ENCODE results near the gene ABCB9.

ABCB9 gene

GRCh38 chr12:122995503-122996187 is 29.4 kb upstream of the ABCB9 start:
- DNase-seq (ENCODE audit: low read depth in 1 of 2, low spot score in 1 of 2), result no peak

DNA sequence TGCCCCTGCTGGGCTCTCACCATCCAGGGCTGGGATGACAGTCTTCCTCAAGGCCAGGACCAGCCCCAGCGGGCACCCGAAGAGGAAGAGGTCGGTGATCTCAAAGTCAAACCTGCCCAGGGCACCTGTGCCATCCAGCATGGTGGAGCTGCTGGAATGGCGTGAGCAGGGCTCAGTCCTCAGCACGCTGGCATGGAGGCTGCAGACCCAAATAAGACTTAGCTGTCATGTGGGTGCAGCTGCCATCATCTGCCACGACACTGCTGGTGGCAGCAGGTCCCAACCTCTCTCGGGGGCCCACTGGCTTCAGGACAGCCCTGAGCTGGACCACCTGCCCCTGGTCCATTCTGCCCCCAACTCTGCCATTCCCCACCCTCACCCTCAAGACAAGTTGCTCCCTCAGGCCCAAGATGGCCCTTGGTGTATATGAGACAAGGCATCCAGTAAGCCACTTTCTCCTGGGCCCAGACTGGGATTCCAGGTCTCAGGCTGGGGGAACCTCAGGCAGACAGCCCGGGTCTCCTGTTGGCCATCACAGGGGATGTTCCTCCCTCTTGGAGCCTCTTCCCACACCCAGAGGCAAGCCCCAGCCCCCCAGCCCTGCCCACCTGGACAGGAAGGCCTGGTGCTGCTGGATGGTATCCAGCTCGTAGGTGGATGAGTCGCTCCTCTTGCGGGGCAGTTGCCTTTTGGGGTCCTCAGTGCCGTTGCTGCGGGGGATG is 28.7 kb upstream of the ABCB9 start:
- DNase-seq (ENCODE audit: low read depth in 1 of 2, low spot score in 1 of 2), result no peak

DNA sequence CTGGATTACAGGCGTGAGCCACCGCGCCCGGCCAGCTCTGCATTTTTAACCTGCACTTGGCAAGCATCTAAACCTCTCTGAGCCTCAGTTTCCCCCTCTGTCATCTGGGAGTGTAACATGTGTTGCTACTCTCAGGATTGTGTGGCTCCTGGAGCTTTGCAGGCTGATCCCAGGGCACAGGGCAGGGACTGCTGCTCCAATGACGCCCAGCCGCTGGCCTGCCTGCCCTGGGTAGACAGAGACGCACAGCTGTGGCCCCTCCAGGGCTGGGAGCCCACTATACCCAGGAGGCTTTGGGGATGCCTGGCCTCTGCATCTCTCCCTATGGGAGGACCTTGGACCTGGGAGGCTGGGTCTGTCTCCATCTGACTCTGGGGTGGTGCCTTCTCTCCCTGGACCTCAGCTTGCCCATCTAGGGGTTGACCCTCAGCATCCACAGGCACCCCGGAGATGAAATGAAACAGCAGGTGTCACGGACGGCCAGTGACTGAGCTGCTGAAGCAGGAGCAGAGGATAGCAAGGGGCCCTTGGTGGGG is 27.9 kb upstream of the ABCB9 start:
- no peak for DNase-seq (ENCODE audit: low read depth in 1 of 2, low spot score in 1 of 2)

DNA sequence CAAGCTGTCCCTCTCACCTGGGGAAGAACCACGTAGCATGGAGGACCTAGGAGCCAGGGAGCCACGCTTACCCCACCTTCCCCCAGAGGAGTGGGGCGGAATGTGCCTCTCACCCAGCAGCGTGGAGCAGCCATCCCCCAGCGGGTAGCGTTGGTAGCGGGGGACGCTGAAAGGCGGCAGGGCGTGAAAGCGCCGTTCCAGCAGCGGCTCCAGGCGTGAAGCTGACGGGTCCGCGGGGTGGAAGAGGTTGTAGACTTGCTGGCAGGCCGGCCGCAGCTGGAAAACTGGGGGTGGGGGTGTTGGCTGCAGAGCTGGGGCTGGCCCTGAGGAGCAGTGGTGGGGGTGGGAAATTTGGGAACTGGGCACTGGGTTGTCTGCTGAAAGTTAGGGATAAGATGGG is 26.1 kb upstream of the ABCB9 start:
- DNase-seq (ENCODE audit: low read depth in 1 of 2, low spot score in 1 of 2), result no peak

- DNase-seq (ENCODE audit: low read depth in 1 of 2, low spot score in 1 of 2), result no peak
Measured at GRCh38 chr12:122991623-122992275, 25.5 kb upstream of the ABCB9 start.

DNA sequence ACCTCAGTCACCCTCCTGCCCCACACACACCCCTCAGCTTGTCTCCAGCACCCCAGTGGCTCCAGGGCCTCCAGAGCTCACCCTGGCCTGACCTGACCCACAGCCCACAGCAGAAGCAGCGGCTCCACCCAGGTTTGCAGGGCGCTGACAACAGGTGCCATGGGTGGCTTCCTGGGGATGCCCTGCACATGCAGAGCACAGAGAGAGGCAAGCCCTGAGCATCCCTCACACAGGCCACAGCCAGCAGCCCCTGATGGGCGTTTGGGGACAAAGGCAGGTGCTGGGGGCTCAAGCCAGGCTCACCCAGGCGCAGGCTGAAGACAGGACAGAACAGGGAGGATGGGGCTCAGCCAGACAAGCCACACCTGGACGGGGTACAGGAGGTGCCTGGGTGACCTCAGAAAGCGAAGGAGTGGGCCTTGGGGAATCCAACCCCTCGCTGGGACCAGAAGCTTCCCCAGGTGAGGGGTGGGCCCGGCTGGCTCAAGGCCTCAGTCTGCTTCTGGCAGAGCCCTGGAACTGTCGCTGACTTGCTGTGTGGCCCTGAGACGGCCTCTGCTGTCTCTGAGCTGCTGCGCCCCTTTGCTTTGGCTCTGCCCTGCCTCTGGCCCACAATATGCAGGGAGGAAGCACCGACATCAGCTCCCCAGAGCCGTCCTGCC is 24.8 kb upstream of the ABCB9 start:
- DNase-seq (ENCODE audit: low read depth in 1 of 2, low spot score in 1 of 2), result no peak

DNA sequence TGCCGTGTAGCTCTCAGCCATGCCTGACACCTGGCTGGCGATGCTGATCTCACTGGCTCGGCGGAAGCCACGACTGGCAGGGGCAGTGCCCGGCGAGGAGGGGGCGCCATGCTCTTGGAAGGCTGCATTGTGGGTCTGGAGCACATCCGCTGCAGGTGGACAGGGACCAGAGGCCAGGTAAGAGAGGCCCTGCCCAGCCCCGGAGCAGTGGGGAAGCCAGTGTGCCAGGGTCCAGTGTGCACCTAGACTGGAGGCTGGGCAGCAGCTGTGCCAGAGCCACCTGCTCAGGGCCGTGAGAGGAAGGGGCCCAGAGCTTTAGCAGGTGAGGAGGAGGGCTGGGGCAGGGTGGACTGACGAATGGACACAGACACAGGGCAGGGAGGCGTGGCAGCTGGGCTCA is 24.3 kb upstream of the ABCB9 start:
- no peak for DNase-seq (ENCODE audit: low read depth in 1 of 2, low spot score in 1 of 2)

DNA sequence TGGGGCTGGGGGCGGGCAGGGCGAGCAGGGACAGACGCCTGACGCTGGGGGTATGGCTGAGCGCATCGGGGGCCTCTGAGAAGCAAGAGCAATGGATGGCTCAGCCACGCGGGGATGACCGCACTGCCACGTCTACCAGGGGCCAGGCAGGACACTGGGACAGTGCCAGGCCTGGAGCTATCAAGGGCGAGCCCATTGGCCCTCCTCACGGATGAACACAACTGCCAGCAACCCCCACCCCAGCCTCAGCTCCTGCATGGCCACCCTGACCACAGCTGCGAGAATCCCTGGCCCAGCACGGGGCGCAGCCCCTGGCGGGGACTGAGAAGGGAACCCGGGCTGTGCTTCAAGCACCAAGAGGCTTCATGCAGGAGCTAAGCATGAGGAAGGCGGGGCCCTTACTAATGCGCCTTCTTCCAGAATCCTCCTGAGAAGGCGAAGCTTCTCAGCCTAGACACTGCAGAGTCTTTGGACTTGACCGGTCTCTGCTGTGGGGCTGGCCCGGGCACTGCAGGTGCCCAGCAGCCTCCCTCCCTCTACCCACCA is 23.7 kb upstream of the ABCB9 start:
- DNase-seq (ENCODE audit: low read depth in 1 of 2, low spot score in 1 of 2), result no peak

GRCh38 chr12:122989225-122989839 is 23.1 kb upstream of the ABCB9 start:
- no peak for DNase-seq (ENCODE audit: low read depth in 1 of 2, low spot score in 1 of 2)

GRCh38 chr12:122988612-122989212 is 22.4 kb upstream of the ABCB9 start:
- no peak for DNase-seq (ENCODE audit: low read depth in 1 of 2, low spot score in 1 of 2)

DNA sequence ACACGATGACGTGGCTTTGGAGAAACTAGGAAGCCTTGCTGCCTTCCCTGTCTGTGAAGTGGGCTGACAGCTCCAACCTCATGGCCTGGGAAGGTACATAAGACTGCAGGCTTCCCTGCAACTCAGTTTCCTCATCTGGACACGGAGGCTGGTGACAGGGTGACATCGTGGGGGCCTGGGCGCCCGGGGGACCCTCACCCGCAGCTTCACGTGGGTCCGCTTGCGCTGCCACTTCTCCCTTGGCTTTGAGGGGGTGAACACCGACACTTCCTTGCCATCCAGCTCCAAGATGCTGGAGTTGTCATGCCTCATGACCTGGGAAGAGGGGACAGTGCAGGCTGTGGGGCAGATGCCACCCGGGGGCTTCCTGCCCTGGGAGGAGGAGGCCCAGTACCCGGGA is 21.8 kb upstream of the ABCB9 start:
- DNase-seq (ENCODE audit: low read depth in 1 of 2, low spot score in 1 of 2), result no peak

- no peak for DNase-seq (ENCODE audit: low read depth in 1 of 2, low spot score in 1 of 2)
Measured at GRCh38 chr12:122987086-122987951, 21.1 kb upstream of the ABCB9 start.

DNA sequence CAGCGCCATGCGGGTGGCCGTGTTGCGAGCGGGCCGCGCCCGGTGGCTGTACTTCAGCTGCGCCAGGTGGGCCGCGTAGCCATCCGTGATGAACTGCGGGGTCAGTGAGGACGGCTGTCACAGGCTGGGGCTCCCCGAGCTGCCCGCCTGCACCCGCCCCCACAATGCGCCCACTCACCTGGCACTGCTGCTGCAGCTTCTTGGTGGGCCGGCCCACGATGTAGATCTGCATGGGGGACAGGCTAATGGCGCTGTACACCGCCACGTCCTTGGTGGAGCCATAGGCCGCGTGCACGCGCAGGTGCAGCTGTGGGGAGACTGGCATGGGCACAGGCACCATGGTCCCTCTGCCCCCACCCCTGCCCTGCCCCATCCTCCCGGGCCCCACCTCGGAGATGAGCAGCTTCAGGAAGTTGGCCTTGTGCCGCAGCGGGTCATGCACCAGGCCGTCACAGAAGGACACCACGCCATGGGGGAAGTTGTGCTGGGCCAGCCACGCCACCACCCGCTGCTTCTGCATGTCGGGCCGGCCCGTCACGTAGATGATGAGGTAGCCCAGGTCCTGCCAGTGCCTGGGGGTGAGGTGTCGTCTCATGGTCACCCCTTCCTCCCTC is 20.1 kb upstream of the ABCB9 start:
- no peak for DNase-seq (ENCODE audit: low read depth in 1 of 2, low spot score in 1 of 2)

DNA sequence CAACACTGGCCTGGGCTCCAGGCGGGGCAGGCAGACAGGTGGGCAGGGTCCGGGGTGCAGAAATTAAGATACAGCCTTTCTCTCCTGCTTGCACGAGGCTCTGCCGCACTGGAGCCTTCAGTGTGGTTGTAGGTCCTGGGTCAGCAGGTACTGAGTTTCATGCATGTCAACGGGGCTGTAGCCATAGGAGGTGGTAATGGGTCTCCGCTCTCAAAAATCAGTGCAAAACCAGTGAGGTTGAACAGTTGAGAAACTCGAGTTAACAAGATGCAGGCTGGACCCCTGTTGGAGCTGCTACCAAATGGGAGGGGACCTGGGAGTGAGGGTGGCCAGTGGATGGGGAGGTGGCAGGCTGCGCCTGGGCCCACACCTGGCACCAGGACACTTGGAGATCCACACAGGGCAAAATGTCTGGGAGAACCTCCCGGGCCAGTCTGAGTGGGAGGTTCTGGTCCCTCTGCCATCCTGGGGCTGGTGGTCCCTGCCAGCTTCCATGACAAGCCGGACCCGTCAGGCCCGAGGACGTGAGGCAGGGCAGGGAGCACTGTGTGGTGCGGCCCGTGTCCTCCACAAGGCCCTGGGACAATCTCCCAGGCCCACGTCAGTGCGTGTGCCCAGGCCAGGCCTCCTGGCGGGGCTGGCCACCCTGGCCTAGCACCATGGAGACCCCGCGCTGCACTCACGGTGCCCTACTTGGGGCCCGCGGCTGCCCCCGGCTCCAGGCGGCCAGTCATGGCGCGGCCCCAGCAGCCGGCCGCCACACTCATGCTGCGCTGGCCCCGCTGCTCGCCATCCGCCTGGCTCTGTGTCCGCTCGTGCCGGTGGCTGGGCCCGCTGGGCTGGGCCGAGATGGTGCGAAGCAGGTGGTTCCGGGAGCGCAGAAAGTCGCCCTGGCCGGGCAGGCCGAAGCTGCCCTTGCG is 19.3 kb upstream of the ABCB9 start:
- DNase-seq (ENCODE audit: low read depth in 1 of 2, low spot score in 1 of 2), result no peak

- DNase-seq (ENCODE audit: low read depth in 1 of 2, low spot score in 1 of 2), result no peak
Measured at GRCh38 chr12:122984612-122985337, 18.5 kb upstream of the ABCB9 start.

DNA sequence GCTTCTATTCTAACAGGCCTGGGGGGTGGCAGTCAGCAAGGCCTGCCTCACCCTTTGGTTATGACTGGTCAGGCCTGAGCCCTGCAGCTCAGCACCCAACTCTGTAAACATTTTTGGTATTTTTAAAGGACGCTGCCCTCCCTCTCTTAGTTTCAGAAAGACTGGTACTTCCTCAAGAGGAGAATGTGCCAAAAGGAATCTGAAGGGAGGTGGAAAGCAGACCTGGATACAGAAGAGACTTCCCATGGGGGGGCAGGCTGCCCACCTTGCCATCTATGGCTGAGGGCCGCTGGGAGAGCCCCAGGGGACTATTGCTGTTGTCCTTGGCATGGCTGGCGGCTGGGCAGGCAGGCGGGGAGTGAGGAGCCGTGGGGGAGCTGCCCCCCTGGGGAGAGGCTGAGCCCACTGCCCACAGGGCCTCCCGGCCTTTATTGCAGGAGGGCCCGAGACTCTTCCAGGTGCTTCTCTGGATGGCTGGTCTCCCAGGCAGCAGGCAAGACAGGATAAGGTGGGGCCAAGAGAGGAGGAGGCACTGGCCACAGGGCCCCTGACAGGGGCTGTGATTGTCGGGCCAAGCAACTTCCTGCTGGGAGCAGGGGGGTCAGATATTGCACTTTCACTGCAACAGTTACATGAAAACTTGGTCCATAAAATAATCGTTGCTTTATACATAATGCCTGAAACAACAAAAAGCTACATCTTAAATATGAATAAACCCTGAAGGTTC is 17.7 kb upstream of the ABCB9 start:
- DNase-seq (ENCODE audit: low read depth in 1 of 2, low spot score in 1 of 2), result no peak
